SK-MEL-5 (cell line): ENCODE data around the gene ZGPAT. TPM values are rescaled to one million over a fixed set of nuclear protein-coding genes. Genes with fewer than 3 reads are reported as not detected.

Experiments
- DNase-seq: peaks from one replicate; pipeline ENCODE4 v3.0.0-alpha.2; 2016; ENCODE audit warnings: low read depth, low spot score
- in situ Hi-C: cut with HindIII; loops from 2 replicates; pipeline ENCODE4 v1.10.0; 2016; ENCODE audit warnings: low sequenced_read_pairs, high pct_unique_total_duplicates, low pct_unique_long_range_greater_than_20kb
- total RNA-seq: library from RNA; depleted of rRNA; stranded (reverse); fragments of >200 nt; shearing (Covaris generic); gene quantifications from 2 replicates; pipeline ENCODE4 v1.2.3, GENCODE V29; 2014

Gene ZGPAT
- total RNA-seq, 1 experiment from 2014 or later, result 23.4 TPM

DNA sequence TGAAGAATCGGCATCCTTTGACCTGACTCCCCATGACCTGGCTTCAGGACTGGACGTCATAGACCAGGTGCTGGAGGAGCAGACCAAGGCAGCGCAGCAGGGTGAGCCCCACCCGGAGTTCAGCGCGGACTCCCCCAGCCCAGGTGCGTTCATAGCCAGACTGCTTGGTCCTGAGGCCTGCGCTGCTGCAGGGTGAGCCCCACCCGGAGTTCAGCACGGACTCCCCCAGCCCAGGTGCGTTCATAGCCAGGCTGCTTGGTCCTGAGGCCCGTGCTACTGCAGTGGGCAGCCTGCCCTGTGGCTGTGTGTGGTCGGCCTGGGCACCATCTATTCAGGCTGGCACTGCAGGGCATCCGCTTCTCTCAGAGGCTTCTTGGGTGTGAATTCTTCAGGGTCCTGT lies 33.9 kb upstream of the ZGPAT start:
- no peak for DNase-seq
- in situ Hi-C loops, result no loop called here

DNA sequence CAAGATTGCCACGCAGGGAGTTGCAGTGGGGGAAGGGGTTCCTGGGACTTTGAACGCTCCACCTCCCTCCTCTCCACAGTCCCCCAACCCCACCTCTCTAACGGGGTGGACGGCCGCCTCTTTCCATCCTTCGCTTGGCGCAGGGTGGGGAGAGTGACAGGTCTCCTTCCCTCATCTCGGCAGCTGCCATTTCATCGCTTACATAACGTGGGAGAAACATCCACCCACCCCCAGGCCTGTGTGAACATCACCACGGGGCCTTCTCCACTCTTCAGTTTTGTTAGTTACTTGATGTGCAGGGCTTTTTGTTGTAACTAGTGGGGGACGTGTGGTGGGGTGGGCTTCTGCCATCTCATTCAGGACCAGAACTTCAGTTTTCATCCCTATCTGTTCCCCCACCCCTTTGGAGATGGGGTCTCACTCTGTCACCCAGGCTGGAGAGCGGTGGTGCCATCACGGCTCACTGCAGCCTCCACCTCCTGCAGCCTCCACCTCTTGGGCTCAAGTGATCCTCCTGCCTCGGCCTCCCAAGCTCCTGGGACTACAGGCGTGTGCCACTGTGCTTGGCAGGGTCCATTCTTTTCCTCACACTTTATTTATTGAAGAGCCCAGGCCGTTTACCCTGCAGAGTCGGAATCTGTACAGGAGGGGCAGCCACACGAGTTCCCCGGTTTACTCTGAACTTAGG lies 32.0 kb upstream of the ZGPAT start:
- in situ Hi-C loops, result no loop called here
- DNase-seq, result no peak

DNA sequence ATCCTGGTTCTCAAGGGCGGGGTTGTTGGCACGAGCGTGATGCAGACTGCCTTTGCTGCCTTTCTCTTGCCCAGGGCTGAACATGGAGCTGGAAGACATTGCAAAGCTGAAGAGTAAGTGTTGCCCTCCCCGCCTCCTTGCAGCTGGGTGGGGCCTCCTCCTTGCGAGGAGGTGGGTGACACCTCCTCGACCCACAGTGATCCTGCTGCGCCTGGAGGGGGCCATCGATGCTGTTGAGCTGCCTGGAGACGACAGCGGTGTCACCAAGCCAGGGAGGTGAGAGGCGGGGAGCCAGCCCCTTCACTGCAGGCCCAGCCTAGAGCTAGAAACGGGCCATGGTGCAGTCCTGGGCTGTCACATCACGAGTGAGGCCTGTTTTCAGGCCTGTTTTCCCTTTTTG lies 29.8 kb upstream of the ZGPAT start:
- DNase-seq, result no peak
- in situ Hi-C loops, result no loop called here

DNA sequence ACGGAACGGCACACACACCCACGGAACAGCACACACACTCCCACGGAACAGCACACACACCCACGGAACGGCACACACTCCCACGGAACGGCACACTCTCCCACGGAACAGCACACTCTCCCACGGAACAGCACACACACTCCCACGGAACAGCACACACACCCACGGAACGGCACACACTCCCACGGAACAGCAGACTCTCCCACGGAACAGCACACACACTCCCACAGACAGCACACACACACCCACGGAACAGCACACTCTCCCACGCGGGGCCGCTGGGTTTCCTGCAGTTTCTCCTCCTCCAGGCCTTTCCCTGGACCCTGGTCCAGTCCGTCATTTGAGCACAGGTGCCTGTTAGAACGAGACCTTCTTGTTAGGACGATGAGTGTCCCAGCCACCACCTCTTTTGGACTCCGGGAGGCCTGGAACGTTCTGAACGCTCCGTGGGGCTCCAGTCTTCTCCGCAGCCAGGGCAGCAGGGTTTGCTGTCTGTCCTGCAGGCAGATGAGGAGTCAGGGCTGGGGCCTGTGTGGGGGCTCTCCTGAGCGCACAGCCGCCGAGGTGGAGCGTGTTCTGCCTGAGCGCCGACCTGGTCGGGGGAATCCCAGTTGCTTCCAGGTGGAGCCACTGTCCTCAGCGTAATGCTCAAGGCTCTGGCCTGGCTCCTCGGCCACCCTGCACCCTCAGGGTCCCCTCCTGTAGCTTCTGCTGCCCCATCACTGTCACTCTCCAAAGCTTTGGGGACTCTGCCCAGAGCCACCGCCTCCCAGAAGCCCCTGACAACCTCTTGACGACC lies 29.0 kb upstream of the ZGPAT start:
- in situ Hi-C loops, result no loop called here
- no peak for DNase-seq

DNA sequence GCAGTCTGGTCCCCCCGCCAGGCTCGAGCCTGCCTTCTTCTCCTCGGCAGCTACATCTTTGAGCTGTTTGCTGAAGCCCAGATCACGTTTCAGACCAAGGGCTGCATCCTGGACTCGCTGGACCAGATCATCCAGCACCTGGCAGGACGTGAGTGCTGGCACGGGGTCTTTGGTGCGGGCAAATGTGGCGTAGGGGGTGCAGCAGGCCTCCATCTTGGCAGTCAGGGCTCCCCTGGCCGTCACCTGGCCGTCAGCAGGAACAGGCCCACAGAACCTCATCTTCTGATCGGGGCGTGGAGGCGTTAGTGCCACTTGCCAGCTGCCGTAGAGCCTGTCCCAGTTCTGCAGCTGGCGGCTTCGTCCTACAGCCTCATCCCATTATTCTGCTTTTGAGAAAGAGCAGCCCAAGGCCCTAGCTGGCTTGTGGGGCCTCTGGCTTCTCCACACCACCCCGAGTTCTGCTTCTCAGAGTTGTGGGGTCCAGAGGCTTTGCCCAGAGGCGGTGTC lies 28.0 kb upstream of the ZGPAT start:
- in situ Hi-C loops, result no loop called here
- DNase-seq, result no peak

DNA sequence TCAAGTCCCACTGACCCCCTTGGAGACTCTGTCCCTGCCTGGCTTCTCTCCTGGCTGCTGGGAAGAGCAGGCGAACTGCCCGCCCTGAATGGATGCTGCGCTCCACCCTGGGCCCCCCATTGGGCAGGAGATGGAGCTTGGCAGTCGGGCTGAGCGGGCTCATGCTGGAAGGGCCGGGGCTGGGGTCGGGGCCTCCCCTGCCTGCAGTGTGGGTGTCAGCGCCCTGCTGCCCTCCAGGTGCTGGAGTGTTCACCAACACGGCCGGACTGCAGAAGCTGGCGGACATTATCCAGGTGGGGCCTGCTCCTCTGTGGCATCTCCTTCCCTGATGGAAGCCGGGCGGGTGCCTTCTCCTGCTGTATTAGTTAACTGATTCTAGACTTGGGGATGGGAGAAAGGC lies 27.4 kb upstream of the ZGPAT start:
- DNase-seq, result no peak
- in situ Hi-C loops, result no loop called here

DNA sequence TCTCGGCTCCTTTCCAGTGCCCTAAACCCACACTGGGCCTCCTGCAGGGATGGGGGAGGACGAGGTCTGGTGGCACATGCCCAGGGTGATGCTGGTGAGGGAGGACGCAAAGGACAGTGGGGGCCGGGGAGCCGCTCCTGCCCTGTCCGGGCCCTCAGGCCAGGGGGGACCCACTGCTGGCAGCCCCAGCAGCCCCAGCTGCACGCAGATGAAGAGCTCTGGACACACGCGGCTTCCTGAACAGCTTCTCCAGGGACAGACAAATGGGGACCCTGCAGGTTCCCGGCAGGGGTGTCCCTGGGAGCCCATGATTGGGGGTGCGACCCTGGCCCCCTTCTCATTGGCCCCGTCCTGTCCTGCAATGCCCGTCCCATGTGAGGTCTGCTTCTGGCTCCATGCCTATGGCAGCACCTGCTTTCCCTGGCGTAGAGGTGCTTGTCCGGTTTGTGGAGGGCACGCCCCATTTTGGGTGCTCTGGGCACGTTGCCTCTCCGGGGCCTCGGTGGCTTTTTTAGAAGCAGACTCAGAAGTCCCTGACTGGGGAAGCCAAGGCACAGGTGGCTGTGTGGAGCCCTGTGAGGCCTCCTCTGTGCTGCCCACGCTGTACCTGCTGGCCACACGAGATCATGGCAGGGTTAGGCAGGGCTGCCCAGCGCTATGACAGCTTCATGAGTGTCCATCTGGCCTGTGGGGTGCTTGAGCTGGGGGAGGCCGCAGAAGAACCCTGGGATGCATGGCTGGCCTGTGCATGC lies 26.8 kb upstream of the ZGPAT start:
- DNase-seq, result no peak
- in situ Hi-C loops, result no loop called here

DNA sequence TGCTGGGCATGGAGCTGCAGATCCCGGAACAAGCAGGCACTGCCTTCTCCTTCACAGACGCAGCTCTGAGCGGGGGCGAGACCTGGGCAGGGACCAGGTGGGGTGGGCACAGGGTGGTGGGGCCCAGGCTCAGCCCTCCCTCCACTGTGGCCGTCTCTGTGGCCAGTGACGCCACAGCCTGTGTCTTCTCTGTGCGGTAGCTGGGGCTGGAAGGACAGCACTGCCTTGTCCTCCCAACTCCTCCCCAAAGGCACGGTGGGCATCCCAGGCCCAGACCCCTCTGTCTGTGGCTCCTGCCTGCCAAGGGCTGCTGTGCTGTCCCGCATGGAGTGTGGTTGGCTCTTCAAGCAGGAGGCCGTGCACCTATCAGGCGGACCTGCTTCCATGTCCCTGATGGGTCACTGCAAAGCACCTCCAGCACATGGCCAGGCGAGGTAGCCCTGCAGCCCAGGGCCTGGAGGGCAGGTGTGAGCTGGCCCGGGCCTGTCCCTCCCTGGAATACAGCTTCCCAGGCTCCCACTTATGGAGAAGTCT lies 26.2 kb upstream of the ZGPAT start:
- in situ Hi-C loops, result no loop called here
- DNase-seq, result no peak

DNA sequence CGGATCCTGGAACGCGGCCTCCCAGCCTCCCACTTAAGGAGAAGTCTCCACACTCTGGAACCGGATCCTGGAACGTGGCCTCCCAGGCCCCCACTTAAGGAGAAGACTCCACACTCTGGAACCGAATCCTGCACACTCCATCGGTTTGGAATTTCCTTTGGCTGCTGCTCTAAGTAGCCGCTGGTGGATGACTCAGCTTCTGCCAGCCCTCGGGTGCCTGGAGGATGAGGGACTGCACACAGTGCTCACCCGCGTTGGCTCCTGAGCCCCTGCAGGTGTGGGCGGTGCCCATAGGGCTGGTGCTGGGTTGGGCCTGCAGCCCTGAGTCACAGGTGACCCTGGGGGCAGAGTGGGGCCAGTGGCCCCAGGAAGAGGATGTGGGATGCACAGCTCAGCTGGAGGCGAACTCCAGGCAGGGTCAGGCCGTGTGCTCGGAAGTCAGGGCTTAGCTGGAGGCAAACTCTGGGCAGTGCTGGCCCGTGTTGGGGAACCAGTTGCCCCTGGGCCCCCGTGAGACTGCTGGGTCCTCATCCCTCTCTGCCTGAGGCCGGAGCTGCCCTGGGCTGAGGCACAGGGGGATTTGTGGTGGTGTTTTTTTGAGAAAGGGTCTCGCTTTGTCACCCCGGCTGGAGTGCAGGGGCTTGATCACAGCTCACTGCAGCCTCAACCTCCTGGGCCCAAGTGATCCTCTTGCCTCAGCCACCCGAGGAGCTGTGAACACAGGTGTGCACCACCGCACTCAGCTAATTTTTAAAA lies 25.3 kb upstream of the ZGPAT start:
- DNase-seq, result peak; percentile 43

DNA sequence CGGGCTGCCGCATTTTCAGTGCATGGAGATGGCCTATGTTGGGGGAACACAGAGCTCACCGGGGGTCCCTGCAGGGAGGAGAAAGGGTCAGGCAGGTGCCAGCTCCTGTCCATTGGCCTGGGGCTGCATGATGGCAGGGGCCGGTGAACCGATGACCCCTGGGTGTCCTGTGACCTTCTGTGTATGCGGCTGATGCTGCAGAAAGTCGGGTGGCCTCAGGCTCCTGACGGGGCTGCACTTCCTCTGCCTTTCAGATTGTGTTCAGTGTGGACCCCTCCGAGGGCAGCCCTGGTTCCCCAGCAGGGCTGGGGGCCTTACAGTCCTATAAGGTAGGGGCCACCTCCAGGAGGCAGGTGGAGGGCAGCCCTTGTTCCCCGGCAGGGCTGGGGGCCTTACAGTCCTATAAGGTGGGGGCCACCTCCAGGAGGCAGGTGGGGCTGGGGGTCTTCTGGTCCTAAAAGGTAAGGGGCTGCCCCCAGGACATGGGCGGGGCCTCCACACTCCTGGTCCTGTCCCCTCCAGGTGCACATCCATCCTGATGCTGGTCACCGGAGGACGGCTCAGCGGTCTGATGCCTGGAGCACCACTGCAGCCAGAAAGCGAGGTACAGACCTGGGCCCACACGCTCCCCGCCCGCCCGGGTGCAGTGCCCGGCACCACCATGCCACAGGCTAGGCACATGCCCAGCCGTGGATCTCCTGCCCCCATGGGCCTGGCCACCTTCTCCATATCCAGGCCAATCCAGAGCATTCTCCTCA lies 22.4 kb upstream of the ZGPAT start:
- in situ Hi-C loops, result no loop called here
- DNase-seq, result no peak

More for the DNA sequence above, 25.3 kb upstream of the ZGPAT start:
- in situ Hi-C loops, result no loop called here

DNA sequence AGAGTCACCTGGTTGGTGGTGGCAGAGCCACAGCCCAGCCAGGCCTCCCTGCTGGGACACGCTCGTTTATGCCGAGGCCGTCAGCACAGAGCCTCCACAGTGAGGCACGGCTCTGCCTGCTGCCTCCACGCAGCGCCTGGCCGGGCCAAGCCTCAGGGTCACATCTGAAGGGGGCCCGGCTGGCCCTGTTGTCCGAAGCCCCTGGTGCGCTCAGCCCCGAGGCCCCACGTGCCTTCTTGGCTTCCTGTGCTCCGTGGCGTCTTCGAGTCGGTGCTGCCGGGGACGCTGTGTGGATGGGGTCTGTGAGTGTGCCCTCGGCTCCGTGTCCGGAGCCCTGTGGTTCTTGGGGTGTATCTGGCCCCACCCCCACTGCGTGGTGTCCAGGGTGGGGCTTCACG lies 21.7 kb upstream of the ZGPAT start:
- in situ Hi-C loops, result no loop called here
- no peak for DNase-seq

DNA sequence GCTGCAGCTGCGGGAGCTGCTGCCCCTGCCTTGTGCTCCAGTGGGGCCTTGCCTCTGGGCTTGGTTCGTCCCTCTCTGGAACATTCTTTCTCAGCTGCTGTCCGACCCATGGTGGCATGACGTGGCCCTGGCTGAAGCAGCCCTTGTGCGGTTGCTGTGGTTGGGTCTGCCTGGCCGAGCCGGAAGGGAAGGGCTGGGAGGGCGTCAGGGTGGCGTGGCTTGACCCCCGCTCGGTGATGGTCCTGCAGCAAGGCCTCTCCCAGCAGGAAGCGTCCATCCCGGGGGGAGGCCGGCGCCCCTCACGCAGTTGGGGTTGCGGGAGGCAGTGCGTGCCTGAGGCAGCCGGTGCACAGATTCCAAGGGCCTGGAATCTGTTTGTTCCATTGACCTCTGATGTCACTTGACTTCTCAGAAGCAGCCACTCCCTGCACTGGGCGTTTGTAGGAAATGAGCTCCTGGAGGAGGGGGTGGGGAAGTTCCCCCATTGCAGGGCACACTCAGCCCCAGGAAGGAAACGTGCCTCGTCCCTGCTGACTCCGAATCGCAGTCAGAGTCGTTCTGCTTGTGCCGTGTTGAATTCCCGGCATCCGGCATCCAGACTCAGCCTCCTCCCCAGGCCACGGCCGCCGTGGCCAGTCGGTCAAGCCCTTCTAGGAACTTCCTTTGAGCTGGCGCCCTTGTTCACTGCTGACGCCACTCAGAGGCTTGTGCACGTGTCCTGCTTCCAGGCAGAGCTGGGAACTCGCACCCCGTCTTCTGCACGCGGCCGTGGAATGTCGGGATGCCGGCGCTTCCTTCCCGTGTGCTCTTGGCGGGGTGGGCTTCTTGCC lies 21.1 kb upstream of the ZGPAT start:
- in situ Hi-C loops, result no loop called here
- no peak for DNase-seq

DNA sequence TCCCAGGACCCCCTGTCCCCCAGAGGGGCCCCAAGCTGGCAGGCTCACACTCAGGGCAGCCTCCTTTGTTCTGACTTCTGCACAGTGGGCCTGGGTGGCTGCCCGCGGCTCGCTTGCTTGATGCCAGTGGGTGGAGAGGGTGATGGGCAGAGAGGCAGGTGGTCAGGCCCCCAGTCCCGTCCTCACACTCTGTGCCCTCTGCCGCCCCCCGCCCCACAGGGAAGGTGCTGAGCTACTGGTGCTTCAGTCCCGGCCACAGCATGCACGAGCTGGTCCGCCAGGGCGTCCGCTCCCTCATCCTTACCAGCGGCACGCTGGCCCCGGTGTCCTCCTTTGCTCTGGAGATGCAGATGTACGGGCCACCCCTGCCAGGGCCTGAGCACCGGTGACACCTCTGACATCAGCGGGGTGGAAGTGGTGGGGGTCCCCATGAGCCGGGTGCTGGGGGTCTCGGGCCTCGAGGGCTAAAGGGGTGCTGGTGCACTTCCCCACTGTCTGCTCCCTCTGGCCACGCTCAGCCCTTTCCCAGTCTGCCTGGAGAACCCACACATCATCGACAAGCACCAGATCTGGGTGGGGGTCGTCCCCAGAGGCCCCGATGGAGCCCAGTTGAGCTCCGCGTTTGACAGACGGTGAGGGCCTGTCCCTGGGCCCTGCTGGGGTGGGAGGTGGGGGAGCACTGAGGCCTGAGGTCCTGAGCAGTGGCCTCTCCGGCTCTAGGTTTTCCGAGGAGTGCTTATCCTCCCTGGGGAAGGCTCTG lies 20.2 kb upstream of the ZGPAT start:
- DNase-seq, result no peak
- in situ Hi-C loops, result no loop called here

DNA sequence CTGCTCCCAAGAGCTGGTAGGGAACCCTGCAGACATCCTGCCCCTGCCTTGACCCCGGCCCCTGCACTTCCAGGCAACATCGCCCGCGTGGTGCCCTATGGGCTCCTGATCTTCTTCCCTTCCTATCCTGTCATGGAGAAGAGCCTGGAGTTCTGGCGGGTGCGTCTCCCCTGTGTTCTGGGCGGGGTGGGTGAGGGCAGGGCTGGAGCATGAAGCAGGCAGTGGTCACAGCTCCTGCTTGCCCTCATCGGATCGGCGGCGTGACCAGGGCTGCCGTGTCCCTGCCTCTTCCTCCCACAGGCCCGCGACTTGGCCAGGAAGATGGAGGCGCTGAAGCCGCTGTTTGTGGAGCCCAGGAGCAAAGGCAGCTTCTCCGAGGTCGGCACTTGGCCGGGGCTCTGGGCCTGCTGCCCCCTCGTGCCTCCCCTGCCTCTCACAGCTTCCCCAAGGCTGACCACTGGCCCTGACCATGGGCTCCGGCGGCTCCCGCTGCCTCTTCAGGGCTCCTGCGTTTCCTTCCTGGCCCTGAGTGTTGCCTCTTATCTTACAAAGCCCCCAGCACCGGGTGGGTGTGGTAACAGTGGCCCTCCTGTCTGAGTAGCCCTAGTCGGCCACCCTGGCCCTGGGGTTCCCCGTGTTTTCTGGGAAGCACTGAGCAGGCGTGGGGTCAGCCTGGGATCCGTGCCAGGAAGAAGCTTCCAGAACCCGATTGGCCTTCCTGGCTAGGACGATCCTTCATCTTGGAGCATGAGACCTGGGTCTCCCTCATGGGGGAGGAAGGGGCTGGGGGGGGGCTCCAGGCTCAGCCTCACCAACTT lies 19.4 kb upstream of the ZGPAT start:
- DNase-seq, result no peak
- in situ Hi-C loops, result no loop called here
